Fibroblast of skin of right quadriceps (primary cell): ENCODE data around the gene CTNNA3.

Source experiments
- DNase-seq: peaks from one replicate; pipeline ENCODE4 v3.0.0-alpha.2; 2013

CTNNA3 gene

GRCh38 chr10:67098461-67098860 is 597.5 kb downstream of the CTNNA3 start:
- no peak for DNase-seq

GRCh38 chr10:67095531-67095930 is 600.5 kb downstream of the CTNNA3 start:
- DNase-seq = no peak

- DNase-seq = no peak
These were observed 608.0 kb downstream of the CTNNA3 start for GRCh38 chr10:67088036-67088435.

- no peak for DNase-seq
These were observed 608.9 kb downstream of the CTNNA3 start for GRCh38 chr10:67087135-67087425.

- DNase-seq = no peak
These were observed 609.5 kb downstream of the CTNNA3 start for GRCh38 chr10:67086327-67087134.

- DNase-seq = peak; percentile 1
These were observed 616.9 kb downstream of the CTNNA3 start for GRCh38 chr10:67079126-67079525.

GRCh38 chr10:67077376-67077775 is 618.6 kb downstream of the CTNNA3 start:
- peak; percentile 35 for DNase-seq

GRCh38 chr10:67076144-67076543 is 619.9 kb downstream of the CTNNA3 start:
- no peak for DNase-seq

GRCh38 chr10:67075491-67075971 is 620.5 kb downstream of the CTNNA3 start:
- no peak for DNase-seq

- DNase-seq = no peak
These were observed 623.3 kb downstream of the CTNNA3 start for GRCh38 chr10:67072654-67073053.

GRCh38 chr10:67050415-67050814 is 645.6 kb downstream of the CTNNA3 start:
- DNase-seq = no peak

GRCh38 chr10:67049988-67050387 is 646.0 kb downstream of the CTNNA3 start:
- DNase-seq = no peak

- no peak for DNase-seq
These were observed 649.5 kb downstream of the CTNNA3 start for GRCh38 chr10:67046507-67046906.

- DNase-seq = no peak
These were observed 650.6 kb downstream of the CTNNA3 start for GRCh38 chr10:67045404-67045803.

- no peak for DNase-seq
These were observed 653.0 kb downstream of the CTNNA3 start for GRCh38 chr10:67043041-67043440.

- no peak for DNase-seq
These were observed 659.2 kb downstream of the CTNNA3 start for GRCh38 chr10:67036808-67037207.

- no peak for DNase-seq
These were observed 662.1 kb downstream of the CTNNA3 start for GRCh38 chr10:67033878-67034277.

GRCh38 chr10:67022099-67022498 is 673.9 kb downstream of the CTNNA3 start:
- no peak for DNase-seq

GRCh38 chr10:67017218-67017617 is 678.8 kb downstream of the CTNNA3 start:
- no peak for DNase-seq

GRCh38 chr10:67015225-67015624 is 680.8 kb downstream of the CTNNA3 start:
- peak; percentile 7 for DNase-seq

- no peak for DNase-seq
These were observed 684.0 kb downstream of the CTNNA3 start for GRCh38 chr10:67011981-67012380.

GRCh38 chr10:67011480-67011879 is 684.5 kb downstream of the CTNNA3 start:
- no peak for DNase-seq

- DNase-seq = no peak
These were observed 690.0 kb downstream of the CTNNA3 start for GRCh38 chr10:67005981-67006380.

GRCh38 chr10:67004690-67005089 is 691.3 kb downstream of the CTNNA3 start:
- DNase-seq = no peak
